Measurements from ENCODE around the gene CHRNB4. TPM values are rescaled to one million over a fixed set of nuclear protein-coding genes. Genes with fewer than 3 reads are reported as not detected.

CHRNB4 gene
- total and polyA plus RNA-seq, 2 donors (not counting 3 experiments of a cell fraction or from before 2014, with no cell fraction given), result 0.08 TPM; not detected in 1

DNA sequence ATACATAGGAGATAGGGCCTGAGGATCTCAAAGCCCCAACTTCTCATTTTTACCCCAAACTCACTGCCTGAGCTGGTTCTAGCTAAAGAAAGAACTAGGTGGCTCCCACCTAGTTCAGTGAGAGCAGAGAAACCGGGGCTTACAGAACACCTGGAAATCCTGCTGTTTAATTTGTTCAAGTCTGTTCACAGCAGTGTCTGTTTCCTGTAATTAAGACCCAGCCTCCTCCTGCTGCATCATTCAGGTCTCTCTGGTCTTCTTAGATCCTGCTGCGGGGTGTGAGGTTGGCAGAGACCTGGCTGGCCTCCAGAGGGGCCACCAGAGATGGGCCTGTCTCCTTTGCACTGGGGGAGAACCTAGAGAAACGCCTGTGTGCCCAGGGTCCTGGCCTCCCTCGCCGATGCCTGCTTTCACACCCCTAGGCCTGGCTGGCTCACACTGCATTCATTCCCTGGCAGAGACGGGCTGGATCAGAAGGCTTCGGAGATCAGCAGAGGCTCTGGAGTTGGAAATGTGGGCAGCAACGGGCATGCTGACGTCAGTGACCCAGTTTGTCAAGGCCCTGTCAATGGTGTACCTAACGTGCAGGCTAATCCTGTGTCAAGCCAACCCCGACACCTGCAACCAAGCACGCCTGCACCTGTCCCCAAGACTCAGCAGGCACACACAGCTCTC lies 15.3 kb downstream of the CHRNB4 start:
- H3K27ac ChIP-seq (ENCODE audit: insufficient read depth, low read depth, low read length), result no peak overlapping the region
- DNase-seq (ENCODE audit: low read depth, low spot score) (no peak), FAIRE-seq (no peak)
- no peak overlapping the region for H3K9ac ChIP-seq (replicated peaks; ENCODE audit: extremely low read depth, insufficient read depth, low read length)
- no peaks in the 10 kb centered on the region for H3K79me2 ChIP-seq (ENCODE audit: control insufficient read depth, insufficient read depth, low read length)
- BruUV-seq (replicated peaks), result no TSS peak
- no peak overlapping the region for H2AFZ ChIP-seq (ENCODE audit: low read depth, low read length)
- no peaks in the 10 kb centered on the region for H3K9me3 ChIP-seq (replicated peaks; ENCODE audit: control insufficient read depth, insufficient read depth, low read length)
- H3K4me2 ChIP-seq (ENCODE audit: insufficient read depth, low read length), result no peak overlapping the region
- H3K27me3 ChIP-seq (ENCODE audit: control insufficient read depth in 2 of 2, insufficient read depth in 2 of 2, low read length in 2 of 2), result peaks cover 20 to 29% of the 10 kb centered on the region in 2 experiments
- TF ChIP-seq EZH2 (IDR thresholded peaks at IDR 0.05; ENCODE audit: borderline replicate concordance, low read depth, low read length, severe bottlenecking), result no peak
- TF ChIP-seq MYC (IDR thresholded peaks at IDR 0.05; ENCODE audit: low read depth, low read length), result no peak
- TF ChIP-seq JUN (IDR thresholded peaks at IDR 0.05; ENCODE audit: borderline replicate concordance, insufficient read depth, insufficient read length, low read depth), result no peak
- TF ChIP-seq POLR2AphosphoS5 (IDR thresholded peaks at IDR 0.05; ENCODE audit: insufficient read depth, low read depth, low read length), result no peak
- no peak for TF ChIP-seq GATA2 (IDR thresholded peaks at IDR 0.05; ENCODE audit: insufficient read depth, insufficient read length, low read depth, low read length)
- TF ChIP-seq POLR2A (IDR thresholded peaks at IDR 0.05; ENCODE audit: low read depth, low read length), result no peak
- no peak for TF ChIP-seq FOS (IDR thresholded peaks at IDR 0.05; ENCODE audit: borderline replicate concordance, insufficient read depth, low read length)
- TF ChIP-seq, protein P1, sequence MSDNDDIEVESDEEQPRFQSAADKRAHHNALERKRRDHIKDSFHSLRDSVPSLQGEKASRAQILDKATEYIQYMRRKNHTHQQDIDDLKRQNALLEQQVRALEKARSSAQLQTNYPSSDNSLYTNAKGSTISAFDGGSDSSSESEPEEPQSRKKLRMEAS (IDR thresholded peaks at IDR 0.05; ENCODE audit: insufficient read depth, insufficient read length), result no peak
- TF ChIP-seq, protein P2, sequence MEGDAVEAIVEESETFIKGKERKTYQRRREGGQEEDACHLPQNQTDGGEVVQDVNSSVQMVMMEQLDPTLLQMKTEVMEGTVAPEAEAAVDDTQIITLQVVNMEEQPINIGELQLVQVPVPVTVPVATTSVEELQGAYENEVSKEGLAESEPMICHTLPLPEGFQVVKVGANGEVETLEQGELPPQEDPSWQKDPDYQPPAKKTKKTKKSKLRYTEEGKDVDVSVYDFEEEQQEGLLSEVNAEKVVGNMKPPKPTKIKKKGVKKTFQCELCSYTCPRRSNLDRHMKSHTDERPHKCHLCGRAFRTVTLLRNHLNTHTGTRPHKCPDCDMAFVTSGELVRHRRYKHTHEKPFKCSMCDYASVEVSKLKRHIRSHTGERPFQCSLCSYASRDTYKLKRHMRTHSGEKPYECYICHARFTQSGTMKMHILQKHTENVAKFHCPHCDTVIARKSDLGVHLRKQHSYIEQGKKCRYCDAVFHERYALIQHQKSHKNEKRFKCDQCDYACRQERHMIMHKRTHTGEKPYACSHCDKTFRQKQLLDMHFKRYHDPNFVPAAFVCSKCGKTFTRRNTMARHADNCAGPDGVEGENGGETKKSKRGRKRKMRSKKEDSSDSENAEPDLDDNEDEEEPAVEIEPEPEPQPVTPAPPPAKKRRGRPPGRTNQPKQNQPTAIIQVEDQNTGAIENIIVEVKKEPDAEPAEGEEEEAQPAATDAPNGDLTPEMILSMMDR (IDR thresholded peaks at IDR 0.05; ENCODE audit: extremely low read depth in 1 of 2, insufficient read depth in 1 of 2, low read depth in 1 of 2, low read length in 2 of 2), result no peak
- H3K4me1 ChIP-seq (ENCODE audit: control insufficient read depth, extremely low read depth, insufficient read depth, low read length), result no peaks in the 10 kb centered on the region
- no peaks in the 10 kb centered on the region for H4K20me1 ChIP-seq (replicated peaks; ENCODE audit: control insufficient read depth, extremely low read depth, insufficient read depth, low read length)
- no peak overlapping the region for H3K4me3 ChIP-seq (replicated peaks in 1 of 3; ENCODE audit: insufficient read depth in 1 of 3, low read depth in 1 of 3, low read length in 3 of 3)
- CTCF ChIA-PET, result no interaction called here
- no peaks in the 10 kb centered on the region for H3K36me3 ChIP-seq (ENCODE audit: control insufficient read depth in 2 of 2, extremely low read depth in 1 of 2, insufficient read depth in 2 of 2, low read length in 2 of 2)
- intact Hi-C loops (cut with micrococcal nuclease) (no loop called here), dilution Hi-C loops (cut with MboI; ENCODE audit: extremely low pct_ligation_motif_present, low sequenced_read_pairs) (no loop called here)
- H3K9me1 ChIP-seq (replicated peaks; ENCODE audit: control insufficient read depth, extremely low read depth, insufficient read depth, low read length), result no peaks in the 10 kb centered on the region
- POLR2A ChIA-PET, result no interaction called here

All from endothelial cell of umbilical vein (primary cell).